BJ (cell line): Measurements from ENCODE around the gene PLXNA2. TPM values are rescaled to one million over a fixed set of nuclear protein-coding genes. Genes with fewer than 3 reads are reported as not detected.

ENCODE experiments used
- CTCF ChIA-PET: fragments of 350-600 bp; formaldehyde crosslinking; extraction: SDS; loops from one replicate; lab custom pipeline; 2021; ENCODE audit warnings: antibody characterized with exemption, inconsistent platforms; lab: Yijun Ruan, JAX
- POLR2A ChIA-PET: fragments of 300-600 bp; sonication (Branson Sonifier 250); formaldehyde crosslinking; extraction: SDS; loops from one replicate; lab custom pipeline; 2021; ENCODE audit warnings: antibody characterized with exemption; lab: Charles Lee
- DNase-seq: peaks from one replicate; pipeline ENCODE4 v3.0.0-alpha.2; 2011; ENCODE audit warnings: low read depth
- H3K27me3 ChIP-seq: 2 replicates; pipeline ENCODE4 v1.6.0; 2011; ENCODE audit warnings: low read length; ENCODE audit not compliant: control insufficient read depth, insufficient read depth
- H3K36me3 ChIP-seq: 2 replicates; pipeline ENCODE4 v1.5.1; 2011; ENCODE audit warnings: low read length; ENCODE audit not compliant: control insufficient read depth, insufficient read depth
- H3K4me3 ChIP-seq: 2 replicates; pipeline ENCODE4 v1.5.1; 2011; ENCODE audit warnings: low read depth, mild to moderate bottlenecking, control low read depth, low read length
- polyA plus RNA-seq: library from polyadenylated mRNA; depleted of rRNA; stranded (reverse); fragments of >200 nt; gene quantifications from 2 replicates; pipeline ENCODE4 v1.2.3, GENCODE V29; 2011
- TF ChIP-seq, protein P1 (sequence below): IDR thresholded peaks from 2 replicates; pipeline ENCODE4 v1.5.1; 2011; ENCODE audit warnings: low read depth, mild to moderate bottlenecking, control low read depth, inconsistent platforms, low read length, moderate library complexity; ENCODE audit not compliant: insufficient read depth

The PLXNA2 gene
- polyA plus RNA-seq, 1 experiment, result 2.7 TPM

DNA sequence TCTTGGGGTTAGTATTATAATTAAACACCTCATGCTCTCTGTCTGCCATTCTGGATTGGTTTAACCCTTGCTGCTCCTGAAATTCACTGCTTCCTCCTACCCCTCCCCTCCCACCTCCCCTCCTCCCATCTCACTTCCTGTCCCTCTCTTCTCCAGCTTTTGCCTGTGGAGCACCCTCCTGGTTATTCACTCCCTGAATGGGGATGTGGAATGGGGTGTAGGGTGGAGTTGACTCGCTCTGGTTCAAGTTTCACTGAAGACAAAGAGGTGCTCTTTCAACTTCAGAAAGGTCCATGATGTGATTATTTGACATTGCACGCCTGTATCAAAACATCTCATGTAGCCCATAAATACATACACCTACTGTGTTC, 160.5 kb downstream of the PLXNA2 start:
- TF ChIP-seq, protein P1, sequence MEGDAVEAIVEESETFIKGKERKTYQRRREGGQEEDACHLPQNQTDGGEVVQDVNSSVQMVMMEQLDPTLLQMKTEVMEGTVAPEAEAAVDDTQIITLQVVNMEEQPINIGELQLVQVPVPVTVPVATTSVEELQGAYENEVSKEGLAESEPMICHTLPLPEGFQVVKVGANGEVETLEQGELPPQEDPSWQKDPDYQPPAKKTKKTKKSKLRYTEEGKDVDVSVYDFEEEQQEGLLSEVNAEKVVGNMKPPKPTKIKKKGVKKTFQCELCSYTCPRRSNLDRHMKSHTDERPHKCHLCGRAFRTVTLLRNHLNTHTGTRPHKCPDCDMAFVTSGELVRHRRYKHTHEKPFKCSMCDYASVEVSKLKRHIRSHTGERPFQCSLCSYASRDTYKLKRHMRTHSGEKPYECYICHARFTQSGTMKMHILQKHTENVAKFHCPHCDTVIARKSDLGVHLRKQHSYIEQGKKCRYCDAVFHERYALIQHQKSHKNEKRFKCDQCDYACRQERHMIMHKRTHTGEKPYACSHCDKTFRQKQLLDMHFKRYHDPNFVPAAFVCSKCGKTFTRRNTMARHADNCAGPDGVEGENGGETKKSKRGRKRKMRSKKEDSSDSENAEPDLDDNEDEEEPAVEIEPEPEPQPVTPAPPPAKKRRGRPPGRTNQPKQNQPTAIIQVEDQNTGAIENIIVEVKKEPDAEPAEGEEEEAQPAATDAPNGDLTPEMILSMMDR, result no peak
- CTCF ChIA-PET, result interaction anchor here (1.2 to 2.5 kb wide), 2 partner anchors 62 to 161 kb away, joined by 3 to 10 read pairs; no protein-coding TSS in a partner anchor
- DNase-seq, result no peak
- Histone ChIP-seq H3K36me3 (no peaks in the 10 kb centered on the region; the same call in 1 of the 2 replicates), H3K27me3 (no peaks in the 10 kb centered on the region), H3K4me3 (no peak overlapping the region)
- POLR2A ChIA-PET, result no interaction called here

DNA sequence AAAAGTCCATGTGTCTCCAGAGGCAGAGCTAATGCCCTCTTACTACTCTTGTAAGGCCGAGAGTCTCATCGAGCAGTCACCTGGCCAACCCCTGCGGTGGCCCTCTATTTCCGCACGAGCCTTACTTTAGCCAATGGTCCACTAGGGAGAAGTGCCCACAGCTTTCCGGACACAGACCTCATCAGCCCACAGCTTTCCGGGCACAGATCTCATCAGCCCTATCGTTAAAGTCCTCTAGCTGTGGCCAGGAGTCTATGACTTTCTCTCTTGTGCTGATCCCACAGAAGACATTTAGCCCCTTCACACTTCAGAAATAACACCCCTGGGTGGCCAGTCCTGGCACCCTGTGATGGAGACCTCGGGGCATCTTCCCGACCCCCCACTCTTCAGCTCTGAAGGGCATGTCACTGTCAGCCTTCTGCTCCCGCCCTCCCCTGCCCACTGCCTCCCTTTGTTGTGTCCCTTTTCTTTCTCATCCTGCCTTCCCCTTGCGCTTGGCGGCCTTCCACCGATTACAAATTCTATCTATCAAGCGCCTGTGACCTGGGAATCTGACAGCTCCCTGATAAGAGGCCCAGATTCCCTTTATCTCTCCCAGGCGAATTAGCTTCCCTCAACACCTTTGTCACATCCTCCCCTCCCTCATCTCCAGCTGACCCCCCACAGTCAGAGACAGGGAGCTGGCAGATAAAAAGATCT, 161.0 kb downstream of the PLXNA2 start:
- CTCF ChIA-PET, result interaction anchor here (1.2 to 2.5 kb wide), 2 partner anchors 61 to 162 kb away, joined by 3 to 10 read pairs; no protein-coding TSS in a partner anchor
- TF ChIP-seq, protein P1, result no peak
- no peak overlapping the region for H3K4me3 ChIP-seq
- POLR2A ChIA-PET, result no interaction called here
- H3K36me3 ChIP-seq, result no peaks in the 10 kb centered on the region; the same call in 1 of the 2 replicates
- H3K27me3 ChIP-seq, result no peaks in the 10 kb centered on the region
- no peak for DNase-seq

DNA sequence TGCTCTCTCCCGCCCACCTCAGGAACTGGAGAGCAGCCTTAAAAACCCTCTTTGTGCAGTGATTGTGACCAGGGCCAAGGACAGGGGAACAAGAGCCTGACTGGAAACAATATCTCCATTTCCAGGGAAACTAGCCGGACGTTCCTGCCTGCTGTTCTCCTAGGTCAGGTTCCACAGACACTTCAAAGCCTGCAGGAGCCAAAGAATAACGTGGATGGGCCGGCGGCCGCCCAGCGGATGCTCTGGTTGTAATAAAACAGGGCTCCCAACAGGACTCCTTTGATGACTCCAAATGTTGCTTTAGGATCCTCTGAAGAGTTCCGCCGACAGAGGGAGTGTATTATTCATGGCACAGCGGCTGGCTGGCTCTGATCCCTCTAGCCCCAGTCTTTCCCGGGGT, 162.2 kb downstream of the PLXNA2 start:
- CTCF ChIA-PET, result interaction anchor here (1.0 to 2.8 kb wide), 3 partner anchors 12 to 163 kb away, joined by 3 to 13 read pairs (median 4); no protein-coding TSS in a partner anchor
- H3K27me3 ChIP-seq, result no peaks in the 10 kb centered on the region
- POLR2A ChIA-PET, result no interaction called here

DNA sequence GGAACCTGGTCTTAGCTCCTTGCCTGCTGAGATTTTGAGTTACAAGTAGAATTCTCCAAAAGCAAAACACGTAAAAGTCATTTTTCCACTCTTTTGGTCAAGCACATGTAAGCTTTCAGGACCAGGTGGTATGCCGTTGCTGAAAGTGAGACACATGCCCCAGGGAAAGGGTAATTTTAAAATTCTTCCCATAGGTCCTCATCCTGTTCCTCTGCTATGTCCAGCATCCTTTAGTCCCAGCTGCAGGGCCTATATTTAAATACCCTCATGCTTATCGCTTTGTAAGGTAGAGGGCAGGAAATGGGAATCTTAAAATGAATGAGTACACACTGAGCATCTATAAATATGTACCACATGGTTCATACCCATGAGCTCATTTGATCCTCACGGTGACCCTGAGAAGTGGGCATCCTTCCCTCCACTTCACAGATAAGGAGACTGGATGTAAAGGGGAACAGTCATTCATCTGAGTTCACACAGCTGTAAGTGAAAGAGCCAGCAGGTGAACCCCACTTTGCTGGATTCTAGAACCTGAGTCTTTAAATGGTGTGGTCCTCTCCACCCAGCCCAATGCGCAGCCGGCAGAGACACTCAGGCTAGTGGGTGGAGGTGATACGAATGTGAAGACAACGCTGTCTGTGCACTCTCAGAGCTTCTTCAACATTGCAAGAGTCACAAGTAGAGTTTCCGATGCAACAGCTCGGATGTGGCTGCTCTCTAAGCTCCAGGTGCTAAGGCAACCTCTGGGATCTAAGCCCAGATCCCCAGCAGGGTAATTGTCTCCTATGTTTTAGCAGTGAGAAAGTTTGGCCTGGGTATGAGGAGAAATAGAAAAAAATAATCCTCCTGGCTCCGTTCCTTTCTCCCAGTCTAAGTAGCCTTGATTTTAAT, 163.5 kb downstream of the PLXNA2 start:
- Histone ChIP-seq H3K4me3 (no peak overlapping the region), H3K36me3 (peaks cover 1% of the 10 kb centered on the region), H3K27me3 (no peaks in the 10 kb centered on the region)
- ChIA-PET POLR2A (no interaction called here), CTCF (interaction anchor here (0.6 to 2.8 kb wide), 7 partner anchors 9 to 164 kb away, joined by 3 to 13 read pairs (median 4); no protein-coding TSS in a partner anchor)
- no peak for DNase-seq
- TF ChIP-seq, protein P1, result no peak

More for the DNA sequence above, 162.2 kb downstream of the PLXNA2 start:
- TF ChIP-seq, protein P1, result peak; percentile 31; the same call in 1 of the 2 replicates
- DNase-seq, result no peak
- Histone ChIP-seq H3K36me3 (peaks cover 1% of the 10 kb centered on the region), H3K4me3 (no peak overlapping the region)

DNA sequence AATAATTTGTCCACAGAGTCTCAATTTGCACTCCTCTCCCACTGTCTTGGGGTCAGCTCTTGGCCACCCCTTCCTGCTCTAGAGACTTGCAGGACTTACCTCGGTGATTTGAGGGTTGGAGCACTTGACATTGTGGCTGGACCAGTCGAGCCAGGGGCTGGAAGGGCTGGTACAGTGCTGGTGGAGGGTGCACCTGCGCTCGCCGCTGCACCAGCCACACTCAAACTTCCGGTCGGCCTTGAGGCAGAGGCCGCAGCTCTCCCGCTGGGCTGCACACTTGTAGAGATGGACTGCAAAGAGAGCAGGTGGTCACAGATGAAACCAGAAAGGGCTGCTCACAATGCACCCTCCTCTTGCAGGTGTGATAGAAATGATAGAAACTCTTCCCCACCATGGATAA, 165.0 kb downstream of the PLXNA2 start:
- H3K27me3 ChIP-seq, result no peaks in the 10 kb centered on the region
- TF ChIP-seq, protein P1, result no peak
- ChIA-PET POLR2A (no interaction called here), CTCF (interaction anchor here (1.2 to 2.8 kb wide), 3 partner anchors 15 to 57 kb away, joined by 3 to 13 read pairs (median 3); no protein-coding TSS in a partner anchor)
- no peak for DNase-seq
- peaks cover 1% of the 10 kb centered on the region for H3K36me3 ChIP-seq
- no peak overlapping the region for H3K4me3 ChIP-seq
